Activated effector memory CD4-positive, alpha-beta T cell treated with Interleukin-2 at 50 U/mL for 16 hours (primary cell): ENCODE results near the gene CORO6.
"Not testable (repeated sequence)": the region's sequence is repeated elsewhere in the genome, so short reads cannot be mapped to it uniquely, and the experiment has no call there.

ENCODE experiments used
- DNase-seq: peaks from one replicate; pipeline ENCODE4 v3.0.0-alpha.2; 2020

Gene CORO6

GRCh38 chr17:29622337-29623282 is at the start of gene CORO6:
TSS of gene CORO6 (minus strand) at chr17:29622912. CDS start at chr17:29621421, 1,491 bp downstream.
- peak; percentile 44 for DNase-seq

- no peak for DNase-seq
Measured at GRCh38 chr17:29671661-29672060, 48.9 kb upstream of the CORO6 start.

DNA sequence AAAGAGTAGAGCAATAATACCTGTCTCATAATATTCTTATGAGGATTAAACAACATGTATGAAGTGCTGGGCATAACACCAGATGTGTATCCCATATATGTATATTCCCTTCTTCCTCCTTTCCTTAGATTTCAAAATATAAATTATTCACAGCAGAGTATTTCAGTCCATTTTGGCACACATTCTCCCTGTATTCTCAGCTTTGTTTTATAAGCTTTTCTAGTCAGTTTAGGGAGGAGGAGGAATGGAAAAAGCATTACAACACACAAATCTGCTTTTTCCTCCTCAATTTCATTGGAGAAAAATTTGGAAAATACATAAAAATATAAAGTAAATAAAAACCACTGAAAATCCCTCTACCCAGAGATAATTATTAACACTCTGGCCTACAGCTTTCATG is 46.6 kb upstream of the CORO6 start:
- no peak for DNase-seq

- DNase-seq, result no peak
Measured at GRCh38 chr17:29667969-29668368, 45.3 kb upstream of the CORO6 start.

DNA sequence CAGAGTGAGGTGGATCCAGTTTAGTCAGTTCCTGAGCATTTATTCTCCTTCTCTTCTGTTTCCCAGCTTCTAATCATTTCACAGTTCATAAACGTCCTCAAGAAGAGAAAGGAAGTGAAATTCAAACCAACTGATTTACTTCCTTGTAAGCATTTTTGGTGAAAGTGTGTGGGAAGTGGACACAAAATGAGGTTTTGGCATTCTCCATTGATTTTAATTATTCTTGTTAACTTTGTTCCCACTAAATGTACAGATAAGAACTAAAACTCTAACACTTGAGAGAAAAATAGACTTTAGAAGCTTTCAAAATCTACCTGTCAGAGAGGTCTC is 42.7 kb upstream of the CORO6 start:
- no peak for DNase-seq

DNA sequence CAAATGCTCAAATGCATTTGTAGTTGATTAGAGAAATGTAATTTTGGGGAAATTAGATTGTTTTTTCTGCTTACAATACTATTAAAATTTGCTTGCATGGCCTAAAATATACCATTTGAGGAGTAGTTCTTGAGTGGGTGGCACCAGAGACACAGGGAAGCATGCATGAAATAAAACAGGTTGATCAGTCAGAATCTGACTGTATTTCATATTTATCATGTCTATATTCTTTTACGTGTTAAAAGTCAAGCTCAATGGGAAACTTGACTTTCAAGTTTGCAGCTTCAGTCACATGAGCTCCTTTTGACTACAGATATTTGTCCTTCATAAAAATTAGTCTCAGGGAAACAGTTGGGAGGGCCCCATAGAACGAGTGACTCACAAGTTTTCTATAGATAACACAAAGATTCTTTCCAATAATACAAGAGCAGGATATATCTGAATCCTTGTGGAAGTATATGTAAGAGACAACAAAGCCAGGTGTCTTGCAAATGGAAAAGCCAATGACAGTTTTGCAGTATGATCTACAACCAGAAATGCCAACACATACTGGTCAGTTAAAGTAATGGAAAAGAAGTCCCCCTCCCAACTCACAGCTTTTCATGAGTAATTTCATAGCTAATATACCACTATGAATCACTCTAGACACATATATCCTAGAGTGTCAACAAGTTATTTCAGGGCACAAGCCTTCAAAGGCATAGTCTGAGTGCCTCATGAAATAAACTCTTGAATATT is 42.2 kb upstream of the CORO6 start:
- DNase-seq, result no peak

- no peak for DNase-seq
Measured at GRCh38 chr17:29663155-29663554, 40.4 kb upstream of the CORO6 start.

DNA sequence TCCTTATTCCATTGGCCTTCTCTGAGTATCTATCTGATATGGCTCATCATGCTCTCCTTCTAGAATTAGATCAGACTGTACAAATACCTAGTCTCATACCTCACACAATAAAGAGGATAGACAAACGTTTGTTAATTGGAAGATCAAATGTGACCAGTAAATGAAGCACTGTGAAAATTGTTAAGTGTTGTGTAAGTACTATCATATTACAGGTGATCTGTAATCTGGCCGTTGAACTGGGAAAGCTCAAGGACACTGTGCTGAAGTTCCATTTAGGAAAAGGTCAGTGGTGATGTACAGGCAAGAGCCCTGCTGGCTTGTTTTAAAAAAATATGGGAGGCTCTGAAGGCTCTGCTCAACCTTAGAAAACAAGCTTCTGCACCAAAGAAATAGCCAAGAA is 38.5 kb upstream of the CORO6 start:
- no peak for DNase-seq

DNA sequence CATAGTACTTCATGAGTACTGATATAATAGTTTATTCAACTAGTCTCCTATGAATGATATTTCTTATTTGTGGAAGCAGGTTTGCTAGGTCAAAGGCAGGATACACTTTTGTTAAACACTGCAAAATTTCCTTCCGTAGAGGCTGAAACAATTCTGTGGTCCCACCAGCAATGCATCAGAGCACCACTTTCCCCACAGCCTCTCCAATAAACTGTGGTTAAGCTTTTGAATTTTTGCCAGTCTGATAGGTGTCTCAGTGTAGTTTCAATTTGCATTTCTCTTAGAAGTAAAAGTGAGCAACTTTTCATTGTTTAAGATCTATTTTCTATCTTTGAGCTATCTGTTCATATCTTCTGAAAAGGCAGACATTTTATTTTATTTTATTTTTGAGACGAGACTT is 36.4 kb upstream of the CORO6 start:
- DNase-seq, result no peak

DNA sequence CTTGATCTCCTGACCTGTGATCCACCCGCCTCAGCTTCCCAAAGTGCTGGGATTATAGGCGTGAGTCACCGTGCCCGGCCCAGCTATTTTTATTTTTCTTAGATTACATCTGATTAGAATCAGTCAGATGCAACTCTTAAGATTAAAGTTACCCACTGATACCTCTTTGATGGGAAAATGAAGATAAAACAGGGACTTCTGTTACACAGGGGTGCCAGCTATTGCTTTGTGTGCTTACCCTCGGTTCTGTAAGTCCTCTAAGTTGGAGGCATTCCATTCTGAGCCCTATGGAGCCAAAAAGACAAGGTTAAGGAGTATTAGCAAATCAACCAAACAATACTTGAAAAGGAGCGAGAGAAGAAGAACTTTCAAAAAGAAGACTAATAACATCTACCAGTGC is 32.6 kb upstream of the CORO6 start:
- DNase-seq, result no peak

DNA sequence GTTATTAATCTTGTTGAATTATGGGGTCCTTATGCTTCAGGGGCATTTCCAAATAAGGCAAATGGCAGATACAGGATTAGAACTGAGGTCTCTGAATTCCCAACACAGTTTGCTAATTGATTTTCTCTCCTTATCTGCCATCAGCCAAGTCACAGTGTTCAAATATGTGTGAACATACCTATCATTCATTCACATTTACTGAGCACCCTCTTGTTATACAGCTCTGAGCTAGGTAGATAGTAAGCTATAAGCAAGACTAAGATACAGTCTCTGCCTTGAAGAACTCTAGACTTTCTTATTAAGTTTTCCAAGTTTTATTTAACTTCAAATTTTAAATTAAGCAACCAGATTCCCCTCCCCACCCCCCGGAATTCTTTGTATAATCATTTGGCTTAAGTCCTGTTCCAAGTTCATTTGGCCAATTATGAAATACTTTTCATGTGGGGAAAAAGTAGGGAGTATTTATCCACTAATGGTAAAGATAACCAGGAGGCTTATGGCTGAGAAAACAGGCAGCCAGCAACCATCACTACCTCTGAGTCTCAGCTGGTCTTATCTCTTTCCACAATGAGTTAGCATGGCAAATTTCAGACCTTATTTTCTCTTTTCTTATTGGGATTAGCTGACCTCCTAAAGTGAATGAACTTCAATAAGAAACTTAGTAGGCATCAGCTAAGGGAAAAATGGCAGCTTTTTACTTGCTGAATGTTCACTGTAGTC is 31.4 kb upstream of the CORO6 start:
- no peak for DNase-seq

DNA sequence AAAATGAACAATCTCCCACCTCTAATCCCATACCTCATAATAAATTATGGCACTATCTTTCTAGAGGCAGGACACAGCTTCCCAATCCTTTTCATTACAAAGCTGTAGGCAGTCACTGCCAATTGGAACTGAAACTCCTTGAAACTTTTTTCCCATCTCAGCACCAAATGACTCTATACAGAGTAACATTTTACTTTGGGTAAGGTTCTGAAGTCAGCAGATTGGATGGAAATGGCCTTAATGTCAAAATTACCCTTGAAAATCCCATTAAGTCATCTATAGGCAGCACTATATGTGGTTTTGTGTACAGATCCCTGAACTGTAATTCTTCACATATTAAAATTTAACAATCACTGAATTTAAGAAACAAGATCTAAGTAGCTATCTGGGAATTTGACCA is 30.3 kb upstream of the CORO6 start:
- no peak for DNase-seq

DNA sequence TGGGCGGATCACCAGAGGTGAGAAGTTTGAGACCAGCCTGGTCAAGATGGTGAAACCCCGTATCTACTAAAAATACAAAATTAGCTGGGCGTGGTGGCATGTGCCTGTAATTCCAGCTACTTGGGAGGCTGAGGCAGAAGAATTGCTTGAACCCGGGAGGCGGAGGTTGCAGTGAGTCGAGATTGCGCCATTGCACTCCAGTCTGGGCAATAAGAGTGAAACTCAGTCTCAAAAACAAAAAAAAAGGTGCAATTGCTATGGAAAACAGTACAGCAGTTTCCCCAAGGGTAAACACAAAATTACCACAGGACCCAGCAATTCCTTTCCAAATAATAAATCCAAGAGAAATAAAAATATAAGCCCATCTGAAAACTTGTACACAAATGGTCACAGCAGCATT is 29.2 kb upstream of the CORO6 start:
- not testable (repeated sequence) for DNase-seq

GRCh38 chr17:29650396-29650795 is 27.7 kb upstream of the CORO6 start:
- DNase-seq, result no peak

DNA sequence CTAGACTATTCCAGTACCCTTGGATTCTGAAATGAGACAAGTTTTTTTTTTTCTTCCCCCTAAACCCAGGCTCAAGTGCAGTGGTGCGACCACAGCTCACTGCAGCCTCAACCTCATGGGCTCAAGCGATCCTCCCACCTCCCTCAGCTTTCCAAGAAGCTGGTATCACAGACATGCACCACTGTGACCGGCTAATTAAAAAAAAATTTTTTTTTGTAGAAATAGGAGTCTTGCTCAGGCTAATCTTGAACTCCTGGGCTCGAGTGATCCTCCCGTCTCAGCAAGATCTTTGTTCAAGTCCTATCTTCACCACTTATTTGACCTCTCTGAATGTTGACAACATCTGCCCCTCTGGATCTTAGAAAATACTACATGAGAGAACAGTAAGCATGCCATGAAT is 26.6 kb upstream of the CORO6 start:
- DNase-seq, result no peak

- no peak for DNase-seq
Measured at GRCh38 chr17:29648005-29648404, 25.3 kb upstream of the CORO6 start.

DNA sequence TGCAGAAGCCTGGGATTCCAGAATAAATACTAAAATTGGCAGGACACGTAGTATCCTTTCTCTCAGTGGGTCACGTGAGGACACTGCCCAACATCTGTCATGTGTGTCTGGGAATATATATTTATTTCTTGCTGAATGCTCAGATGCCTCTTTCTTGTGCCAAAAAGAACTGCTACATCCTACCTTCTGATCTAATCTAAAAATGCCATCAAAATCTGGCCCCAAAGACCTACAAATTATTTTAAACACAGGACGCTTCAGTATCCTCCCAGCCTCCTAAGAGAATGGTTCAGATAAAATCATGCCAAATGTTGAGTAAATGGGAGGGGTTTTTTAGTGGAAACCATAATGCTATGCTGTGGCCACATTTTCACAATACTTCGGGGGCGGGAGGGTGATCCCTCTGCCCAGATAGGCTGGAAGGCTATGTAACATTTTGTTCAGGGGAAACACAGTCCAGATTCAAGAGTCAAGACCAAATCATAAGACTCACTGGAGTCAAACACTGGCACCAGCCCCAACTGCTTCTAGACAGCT is 22.9 kb upstream of the CORO6 start:
- no peak for DNase-seq

DNA sequence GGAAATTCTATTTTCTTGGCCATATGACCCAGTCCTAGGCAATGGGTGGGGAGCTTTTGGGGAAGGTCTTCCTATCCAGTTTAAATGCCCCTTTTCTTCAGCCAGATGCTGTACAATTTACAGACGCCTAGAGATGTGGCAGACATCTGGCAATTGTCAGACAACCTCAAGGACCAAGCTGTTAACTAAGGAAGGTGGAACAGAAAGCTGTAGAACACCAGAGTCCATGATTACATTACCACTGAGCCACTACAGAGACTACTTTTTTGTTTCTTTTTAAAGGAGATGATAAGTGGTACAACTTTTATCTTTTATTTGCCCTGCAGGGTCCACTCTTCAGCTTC is 21.1 kb upstream of the CORO6 start:
- no peak for DNase-seq

DNA sequence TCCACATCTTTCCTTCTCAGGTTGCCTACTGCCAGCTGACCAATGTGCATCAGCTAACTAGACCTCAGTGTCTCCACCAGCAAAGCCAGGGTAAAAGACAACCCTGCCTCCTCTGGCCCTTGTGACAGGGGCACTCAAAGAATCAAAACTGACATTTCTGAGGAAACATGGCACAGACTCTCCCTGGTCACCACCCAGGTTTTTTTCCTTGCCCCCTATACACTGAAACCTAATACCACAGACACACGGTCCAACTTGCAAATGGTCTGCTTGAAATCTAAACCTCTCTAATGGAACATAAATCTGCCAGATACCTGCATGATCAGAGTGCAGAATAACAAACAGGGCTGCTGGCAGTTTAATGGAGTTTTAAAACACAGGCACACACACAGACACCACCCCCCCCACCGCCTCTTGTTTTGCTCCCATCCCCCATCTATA is 19.5 kb upstream of the CORO6 start:
- no peak for DNase-seq

DNA sequence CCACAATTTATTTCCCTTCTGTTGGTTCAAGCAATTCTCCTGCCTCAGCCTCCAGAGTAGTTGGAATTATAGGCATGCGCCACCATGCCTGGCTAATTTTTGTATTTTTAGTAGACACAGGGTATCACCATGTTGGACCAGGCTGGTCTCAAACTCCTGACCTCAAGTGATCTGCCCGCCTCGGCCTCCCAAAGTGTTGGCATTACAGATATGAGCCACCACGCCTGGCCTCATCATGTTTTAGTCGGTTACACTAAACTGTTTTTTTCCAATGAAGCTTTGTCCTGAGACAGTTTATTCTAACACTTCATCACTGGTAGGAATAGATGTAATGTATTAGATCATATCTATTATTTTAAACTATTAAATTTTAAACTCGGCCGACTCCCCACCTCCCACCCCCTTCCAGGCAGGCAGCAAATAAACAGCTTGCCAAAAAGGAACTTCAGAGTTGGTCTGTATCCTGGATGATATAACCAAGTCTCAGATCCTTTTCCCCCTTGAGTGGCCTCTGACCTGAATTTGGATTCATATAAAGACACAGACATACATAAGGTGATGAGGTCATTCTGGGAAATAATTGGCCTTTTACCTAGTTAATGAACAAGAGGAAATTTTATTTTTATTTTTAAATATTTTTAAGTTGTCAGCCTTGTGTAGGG is 18.4 kb upstream of the CORO6 start:
- DNase-seq, result no peak

GRCh38 chr17:29640413-29640812 is 17.7 kb upstream of the CORO6 start:
- no peak for DNase-seq

DNA sequence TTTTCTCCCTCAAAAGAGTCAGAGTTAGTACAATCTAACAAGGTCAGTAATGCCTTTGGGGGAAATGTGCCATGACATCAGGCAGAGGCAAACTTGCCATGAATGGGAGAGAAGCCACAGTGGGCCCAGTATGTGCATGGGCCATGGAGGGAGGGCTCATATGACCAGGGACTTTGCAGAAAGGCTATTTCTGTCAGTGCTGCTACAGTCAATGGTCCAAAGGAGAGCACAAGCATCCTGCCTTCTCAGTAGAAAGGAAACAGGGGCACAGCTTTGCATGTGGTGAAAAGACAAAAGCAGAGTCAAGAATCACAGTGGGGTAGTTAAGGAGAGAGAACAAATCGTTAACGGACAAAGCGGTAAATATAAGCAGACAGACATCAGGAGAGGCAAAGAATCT is 11.2 kb upstream of the CORO6 start:
- no peak for DNase-seq

GRCh38 chr17:29630630-29631193 is 8.0 kb upstream of the CORO6 start:
- no peak for DNase-seq
